ENCODE measurements around the gene TRIM37.

Gene TRIM37

GRCh38 chr17:58985367-58985766, 121.3 kb downstream of the TRIM37 start:
- Histone ChIP-seq H3K4me1 (no peaks in the 10 kb centered on the region), H3K36me3 (no peaks in the 10 kb centered on the region), H3K9me3 (no peaks in the 10 kb centered on the region), H3K27ac (no peak overlapping the region), H3K4me3 (no peak overlapping the region), H3K27me3 (no peaks in the 10 kb centered on the region)
- no peak for DNase-seq
- TF ChIP-seq CTCF (IDR thresholded peaks at IDR 0.05), result no peak
- intact Hi-C loops (cut with DNase I; ENCODE audit: low total_unique reads), result no loop called here

GRCh38 chr17:58982626-58983025, 124.1 kb downstream of the TRIM37 start:
- Histone ChIP-seq H3K4me1 (no peaks in the 10 kb centered on the region), H3K27me3 (no peaks in the 10 kb centered on the region), H3K9me3 (no peaks in the 10 kb centered on the region), H3K27ac (no peak overlapping the region), H3K4me3 (no peak overlapping the region), H3K36me3 (no peaks in the 10 kb centered on the region)
- DNase-seq, result no peak
- no peak for TF ChIP-seq CTCF (IDR thresholded peaks at IDR 0.05)
- intact Hi-C loops (cut with DNase I; ENCODE audit: low total_unique reads), result no loop called here

- H3K9me3 ChIP-seq, result no peaks in the 10 kb centered on the region
- intact Hi-C loops (cut with DNase I; ENCODE audit: low total_unique reads), result no loop called here
- no peaks in the 10 kb centered on the region for H3K36me3 ChIP-seq
- H3K27ac ChIP-seq, result no peak overlapping the region
- no peak overlapping the region for H3K4me3 ChIP-seq
- no peaks in the 10 kb centered on the region for H3K4me1 ChIP-seq
- no peaks in the 10 kb centered on the region for H3K27me3 ChIP-seq
- no peak for DNase-seq
- no peak for TF ChIP-seq CTCF (IDR thresholded peaks at IDR 0.05)
Observed at GRCh38 chr17:58980706-58981481, 125.8 kb downstream of the TRIM37 start.

GRCh38 chr17:58976541-58976940, 130.1 kb downstream of the TRIM37 start:
- no peak for DNase-seq
- Histone ChIP-seq H3K4me1 (no peaks in the 10 kb centered on the region), H3K27ac (no peak overlapping the region), H3K4me3 (no peak overlapping the region), H3K27me3 (no peaks in the 10 kb centered on the region), H3K9me3 (no peaks in the 10 kb centered on the region), H3K36me3 (no peaks in the 10 kb centered on the region)
- no peak for TF ChIP-seq CTCF (IDR thresholded peaks at IDR 0.05)
- intact Hi-C loops (cut with DNase I; ENCODE audit: low total_unique reads), result no loop called here

GRCh38 chr17:58974354-58974753, 132.3 kb downstream of the TRIM37 start:
- DNase-seq, result no peak
- Histone ChIP-seq H3K36me3 (no peaks in the 10 kb centered on the region), H3K27ac (no peak overlapping the region), H3K4me1 (peaks cover 0 to 8% (median 0%) of the 10 kb centered on the region in 4 donors), H3K9me3 (no peaks in the 10 kb centered on the region), H3K27me3 (no peaks in the 10 kb centered on the region), H3K4me3 (no peak overlapping the region)
- no peak for TF ChIP-seq CTCF (IDR thresholded peaks at IDR 0.05)
- intact Hi-C loops (cut with DNase I; ENCODE audit: low total_unique reads), result no loop called here
